ENCODE data around the gene WDFY4.

Gene WDFY4

GRCh38 chr10:48931188-48931587 lies 246.5 kb downstream of the WDFY4 start:
- no peak for DNase-seq

DNA sequence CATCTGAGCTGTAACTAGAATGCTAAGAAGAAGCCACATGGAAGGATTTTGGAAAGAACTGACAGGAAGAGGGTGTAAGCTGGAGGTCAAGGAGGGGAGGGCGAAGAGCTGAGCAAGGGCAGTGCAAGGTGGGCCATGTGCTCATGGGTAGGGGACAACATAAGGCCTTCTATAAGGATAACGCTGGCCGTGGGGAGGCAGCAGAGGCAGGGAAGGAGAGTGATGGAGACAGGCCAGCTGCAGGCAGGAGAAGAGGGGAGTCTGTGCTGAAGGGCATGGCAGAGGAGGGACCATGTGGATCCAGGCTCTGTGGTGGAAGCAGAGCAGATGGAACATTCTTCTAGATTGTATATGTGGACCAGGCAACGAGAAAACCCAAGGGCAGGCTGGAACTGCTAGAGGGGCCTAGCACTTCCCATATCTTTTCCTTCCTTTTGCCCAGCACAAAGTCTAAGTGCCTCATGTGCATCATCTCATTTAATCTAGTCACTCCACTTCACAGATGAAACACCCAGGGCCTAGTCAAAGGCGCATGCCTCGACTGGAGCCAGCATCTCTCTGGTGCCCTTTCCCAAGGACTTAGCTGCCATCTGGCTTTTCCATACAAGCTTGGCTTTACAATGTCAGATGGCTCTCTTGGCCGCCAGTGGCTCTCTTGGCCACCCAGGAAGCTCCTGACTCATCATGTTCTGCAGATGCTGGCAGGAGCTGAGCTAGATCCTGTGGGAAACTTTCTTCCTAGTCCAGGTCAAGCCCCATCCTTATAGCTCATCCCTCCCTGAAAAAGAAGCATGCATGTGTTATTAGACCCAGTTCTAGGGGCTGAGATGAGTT lies 248.4 kb downstream of the WDFY4 start:
- no peak for DNase-seq

DNA sequence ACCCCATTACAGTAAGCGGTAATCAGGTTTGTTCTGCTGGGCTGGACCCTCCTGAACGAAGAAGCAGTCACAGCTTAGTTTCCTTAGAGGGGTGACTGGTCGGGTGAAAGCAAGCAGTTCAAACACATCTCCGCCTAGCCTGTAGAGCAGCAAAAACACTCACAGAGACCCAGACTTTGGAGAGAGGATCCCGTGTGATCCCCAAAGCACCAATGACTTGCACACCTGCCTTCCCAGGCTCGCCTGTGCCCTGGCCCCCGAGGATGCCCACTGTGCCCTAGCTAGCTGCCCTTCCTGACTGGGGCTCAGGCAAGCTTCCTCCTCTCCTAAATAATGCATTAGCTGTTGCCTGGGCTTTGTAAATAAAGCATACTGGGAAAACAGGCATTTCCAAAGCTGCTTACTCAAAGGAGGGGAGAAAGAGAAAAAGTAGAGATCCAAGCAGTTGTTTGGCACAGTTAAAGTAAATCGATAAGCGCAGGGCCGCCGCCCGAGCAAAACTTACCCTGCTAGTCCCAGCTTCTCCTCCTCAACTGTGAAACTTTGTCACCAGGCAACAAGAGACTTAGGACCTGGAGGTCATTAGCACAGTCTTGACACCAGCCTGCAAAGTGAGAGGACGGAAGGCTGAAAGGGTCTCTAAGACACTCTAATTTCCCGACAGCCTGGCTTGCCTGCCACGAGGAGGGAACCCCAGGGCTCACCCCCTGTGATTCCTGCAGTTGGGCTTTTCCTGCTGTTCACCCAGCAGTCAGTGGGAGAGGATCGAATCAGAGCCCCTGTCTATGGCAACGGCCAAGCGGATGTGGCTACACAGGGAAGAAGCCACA lies 250.2 kb downstream of the WDFY4 start:
- DNase-seq: no peak

DNA sequence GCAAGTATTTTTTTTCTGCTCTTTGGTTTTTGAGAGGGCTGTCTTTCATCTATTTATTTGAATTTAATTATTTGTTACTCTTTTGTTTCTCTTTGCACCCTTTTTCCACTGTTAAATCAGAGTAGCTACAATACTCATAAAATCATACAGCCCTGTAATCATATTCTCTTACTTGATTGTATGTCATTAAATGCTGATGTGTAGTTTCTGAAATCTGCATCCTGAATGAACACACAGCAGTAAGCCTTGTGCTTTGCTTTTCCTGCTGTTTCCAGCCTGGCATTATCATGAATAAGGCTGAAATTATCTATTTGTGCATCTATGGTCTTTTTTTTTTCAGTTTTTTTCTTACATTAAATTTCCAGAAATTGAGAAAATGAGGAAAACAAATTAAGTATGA lies 250.9 kb downstream of the WDFY4 start:
- no peak for DNase-seq

GRCh38 chr10:48937796-48938195 lies 253.1 kb downstream of the WDFY4 start:
- no peak for DNase-seq

DNA sequence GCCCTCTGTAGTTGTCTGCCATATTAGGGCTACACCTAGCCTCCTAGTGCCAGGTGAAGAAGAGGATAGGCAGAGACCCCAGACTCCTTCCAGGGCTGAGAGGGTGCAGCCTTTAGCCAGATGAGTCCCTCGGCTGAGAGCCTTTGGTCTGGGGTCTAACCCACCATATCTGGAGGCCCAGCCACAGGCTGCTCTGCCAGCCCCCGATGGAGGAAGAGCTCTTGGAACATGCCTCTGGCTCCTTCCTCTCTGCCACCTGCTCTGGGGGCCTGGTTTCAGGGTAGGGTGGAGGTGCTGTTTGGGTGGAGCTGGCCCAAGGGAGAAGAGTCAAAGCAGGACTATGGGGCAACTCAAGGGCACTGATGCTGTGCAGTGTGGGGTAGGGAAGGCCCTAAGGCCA lies 253.6 kb downstream of the WDFY4 start:
- no peak for DNase-seq

- no peak for DNase-seq
Observed at GRCh38 chr10:48938990-48939536, 254.4 kb downstream of the WDFY4 start.

DNA sequence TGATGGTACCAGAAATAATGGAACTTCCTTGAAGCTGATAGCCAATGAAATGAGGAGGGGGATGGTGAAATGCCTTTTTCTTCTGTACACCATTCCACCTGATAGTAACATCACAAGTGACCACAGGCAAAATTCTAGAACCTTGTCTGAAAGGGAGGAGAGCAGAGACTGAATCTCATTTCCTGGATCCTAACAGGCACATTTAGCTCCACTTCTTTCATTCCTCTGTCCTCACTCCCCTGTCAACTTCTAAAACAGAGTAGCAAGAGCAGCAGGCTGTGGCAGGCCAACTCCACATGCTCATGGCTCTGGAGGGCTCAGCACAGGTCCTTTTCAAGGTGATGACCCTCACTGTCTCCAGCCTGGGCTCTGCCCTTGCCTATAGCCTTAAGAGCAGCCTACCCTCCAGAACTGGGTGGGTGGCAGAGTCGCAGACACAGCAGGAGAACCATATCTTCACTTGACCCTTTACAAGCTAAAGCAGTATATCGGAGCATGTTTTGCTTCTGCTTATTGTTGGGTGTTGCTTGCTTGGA lies 255.2 kb downstream of the WDFY4 start, which contains the start of gene LRRC18:
Gene LRRC18 (minus strand): TSS at position 51 of the 536 bp plus-strand sequence. CDS start 25,685 bp downstream, outside the sequence.
- no peak for DNase-seq

GRCh38 chr10:48940372-48940771 lies 255.7 kb downstream of the WDFY4 start:
- DNase-seq: no peak

DNA sequence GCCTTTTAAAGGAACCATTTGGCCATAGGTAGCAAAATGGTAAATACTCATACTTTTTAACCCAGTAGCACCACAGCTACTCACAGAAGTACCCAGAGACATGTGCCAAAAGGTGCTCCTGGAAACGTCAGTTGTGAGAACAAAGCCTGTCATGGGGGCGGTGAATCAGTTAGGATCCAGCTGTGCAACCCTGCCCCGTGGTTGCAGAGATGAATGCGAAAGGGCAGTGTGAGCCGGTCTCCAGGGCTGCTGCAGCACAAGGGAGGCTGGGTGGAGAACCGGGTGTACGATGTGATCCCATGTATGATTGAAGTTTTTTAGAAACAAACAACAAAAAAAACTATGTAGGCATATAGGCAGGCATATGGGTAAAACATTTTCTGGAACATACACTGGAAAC lies 256.3 kb downstream of the WDFY4 start:
- DNase-seq: no peak

GRCh38 chr10:48941427-48942075 lies 256.9 kb downstream of the WDFY4 start:
- DNase-seq: no peak

DNA sequence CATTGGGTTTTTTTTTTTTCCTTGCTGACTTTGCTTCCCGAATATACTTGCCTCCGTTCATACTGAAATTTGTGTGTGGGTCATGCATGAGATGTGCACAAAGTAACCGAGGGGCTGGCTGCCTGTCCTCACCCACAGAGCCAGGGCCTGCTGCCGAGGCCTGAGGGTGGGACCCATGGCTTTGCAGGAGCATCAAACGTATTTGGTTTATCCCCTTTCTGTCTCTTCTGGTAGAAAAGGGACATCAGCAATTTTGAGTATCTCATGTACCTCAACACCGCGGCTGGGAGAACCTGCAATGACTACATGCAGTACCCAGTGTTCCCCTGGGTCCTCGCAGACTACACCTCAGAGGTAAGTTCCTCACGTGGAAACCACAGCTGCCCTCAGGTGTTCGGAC lies 258.4 kb downstream of the WDFY4 start:
- DNase-seq: no peak

DNA sequence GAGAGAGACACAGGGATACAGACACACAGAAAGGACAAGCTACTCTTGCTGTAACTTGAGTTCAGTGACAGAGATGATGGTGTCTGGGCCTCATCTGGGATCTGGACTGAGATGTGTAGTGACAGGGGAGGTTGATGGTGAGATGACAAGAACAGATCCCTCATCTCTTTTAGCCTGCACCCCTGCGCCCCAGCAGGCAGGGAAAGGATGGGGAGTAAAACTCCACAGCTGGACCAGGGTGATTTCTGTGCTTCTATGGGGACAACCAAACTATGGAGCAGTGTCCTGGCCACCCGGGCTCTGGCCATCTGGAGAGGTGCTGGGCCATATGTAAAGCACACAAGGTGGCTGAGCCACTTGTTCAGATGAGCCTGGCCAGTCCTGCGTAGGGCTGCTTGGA lies 259.5 kb downstream of the WDFY4 start:
- DNase-seq: no peak

GRCh38 chr10:48945441-48946130 lies 260.9 kb downstream of the WDFY4 start:
- no peak for DNase-seq

- no peak for DNase-seq
Observed at GRCh38 chr10:48946332-48946731, 261.7 kb downstream of the WDFY4 start.

DNA sequence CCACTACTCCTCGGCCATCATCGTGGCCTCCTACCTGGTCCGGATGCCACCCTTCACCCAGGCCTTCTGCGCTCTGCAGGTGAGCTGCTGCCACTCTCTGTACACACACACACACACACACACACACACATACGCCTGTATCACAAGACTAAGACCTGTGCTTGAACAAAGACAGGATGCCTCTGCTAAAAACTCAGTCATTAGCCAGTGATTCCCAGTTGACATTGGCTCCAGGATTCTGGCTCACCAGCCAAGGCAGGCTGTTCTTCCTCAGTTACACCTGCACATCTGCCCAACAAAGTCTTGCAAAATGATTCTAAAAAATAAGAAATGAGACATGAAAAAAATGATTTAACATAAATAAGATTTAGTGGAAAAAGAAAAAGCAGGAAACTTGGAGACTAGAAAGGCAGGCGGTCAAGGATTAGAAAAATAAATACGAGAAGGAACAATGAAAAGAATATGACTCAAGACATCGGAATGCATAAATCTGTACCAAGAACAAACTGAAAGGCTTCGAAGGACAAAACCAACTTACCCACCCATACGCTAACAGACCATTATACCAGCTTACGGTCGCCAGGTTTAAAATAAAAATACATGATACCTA lies 262.3 kb downstream of the WDFY4 start:
- no peak for DNase-seq

DNA sequence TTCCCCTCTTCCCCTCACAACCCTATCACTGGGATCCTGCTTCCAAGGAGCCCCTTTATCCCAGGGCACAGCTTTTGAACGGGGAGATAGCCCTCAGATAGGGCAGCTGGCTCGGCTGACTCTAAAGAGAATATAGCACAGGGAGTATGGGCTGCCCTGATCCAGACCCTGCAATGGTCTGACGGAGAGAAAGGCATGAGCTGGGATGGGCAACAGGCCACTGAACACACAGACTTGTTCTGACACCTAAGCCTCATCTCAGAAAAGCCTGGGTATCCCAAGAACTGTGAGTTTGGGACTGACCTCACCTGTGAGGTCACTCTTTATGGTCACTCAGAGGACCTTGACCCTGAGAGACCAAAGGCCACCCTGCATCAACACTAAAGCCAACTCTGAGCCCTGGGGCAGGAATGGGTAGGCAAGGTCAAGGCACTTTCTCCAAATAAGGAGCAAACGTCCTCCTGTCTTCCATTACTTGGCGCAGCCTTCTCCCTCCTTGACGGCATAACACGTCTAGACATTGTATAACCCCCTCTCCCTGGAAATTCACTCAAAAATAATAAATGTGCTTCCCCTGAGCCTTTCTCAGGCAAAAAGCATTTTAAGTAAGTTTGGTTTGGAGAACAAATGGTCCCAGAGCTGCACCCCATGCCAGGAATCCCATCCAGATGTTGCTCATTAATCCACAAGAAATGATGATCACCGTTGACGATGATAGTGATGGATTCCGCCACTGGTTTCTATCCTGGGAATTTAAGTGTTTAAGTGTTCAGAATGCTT lies 263.2 kb downstream of the WDFY4 start:
- no peak for DNase-seq

- DNase-seq: no peak
Observed at GRCh38 chr10:48948470-48949037, 263.9 kb downstream of the WDFY4 start.

- no peak for DNase-seq
Observed at GRCh38 chr10:48951707-48952106, 267.0 kb downstream of the WDFY4 start.

- DNase-seq: no peak
Observed at GRCh38 chr10:48957361-48958151, 272.9 kb downstream of the WDFY4 start.

Measured in stimulated activated CD4-positive, alpha-beta T cell treated with anti-CD3 and anti-CD28 coated beads, Interleukin-1b, Interleukin-23, amount 100 ng/mL, for 48 hours (primary cell).